GM23338 (cell line): ENCODE results near the gene GRID2. TPM values are rescaled to one million over a fixed set of nuclear protein-coding genes. Genes with fewer than 3 reads are reported as not detected.

Experiments
- ATAC-seq: fragments of 200-7000 bp; cut with Tn5 transposase; 3 replicates; pipeline ENCODE4 v1.9.1; 2020
- DNase-seq: peaks from one replicate; pipeline ENCODE4 v3.0.0-alpha.2; 2015; ENCODE audit warnings: low spot score
- H2AFZ ChIP-seq: fragments of 200-600 bp; sonication (generic); 2 replicates; pipeline ENCODE4 v1.8.0; 2016; ENCODE audit warnings: antibody characterized with exemption, mild to moderate bottlenecking, moderate library complexity
- H3F3A ChIP-seq: fragments of 200-600 bp; sonication (generic); replicated peaks from 2 replicates; pipeline ENCODE4 v1.8.0; 2017; ENCODE audit warnings: antibody characterized with exemption, mixed run types, low read depth
- H3K27ac ChIP-seq: fragments of 200-600 bp; sonication (generic); 2 replicates; pipeline ENCODE4 v1.6.1; 2016; ENCODE audit warnings: low read depth
- H3K27me3 ChIP-seq: fragments of 200-600 bp; sonication (generic); 2 replicates; pipeline ENCODE4 v1.8.0; 2016; ENCODE audit warnings: mild to moderate bottlenecking, mixed run types, moderate library complexity; ENCODE audit not compliant: insufficient read depth
- H3K36me3 ChIP-seq: fragments of 200-600 bp; sonication (generic); 2 replicates; pipeline ENCODE4 v1.8.0; 2016; ENCODE audit warnings: mild to moderate bottlenecking; ENCODE audit not compliant: insufficient read depth
- H3K4me1 ChIP-seq: fragments of 200-600 bp; sonication (generic); 2 replicates; pipeline ENCODE4 v1.8.0; 2016; ENCODE audit warnings: mild to moderate bottlenecking, moderate library complexity; ENCODE audit not compliant: insufficient read depth
- H3K4me2 ChIP-seq: fragments of 200-600 bp; sonication (generic); 2 replicates; pipeline ENCODE4 v1.7.1; 2017; ENCODE audit warnings: mixed run types
- H3K4me3 ChIP-seq: fragments of 200-600 bp; sonication (generic); 2 replicates; pipeline ENCODE4 v1.6.1; 2016; ENCODE audit warnings: mixed run types
- H3K79me2 ChIP-seq: fragments of 200-600 bp; sonication (generic); replicated peaks from 2 replicates; pipeline ENCODE4 v1.8.0; 2017; ENCODE audit warnings: mild to moderate bottlenecking; ENCODE audit not compliant: insufficient read depth
- H3K9me2 ChIP-seq: fragments of 200-600 bp; sonication (generic); 2 replicates; pipeline ENCODE4 v1.8.0; 2017; ENCODE audit not compliant: insufficient read depth
- H4K20me1 ChIP-seq: fragments of 200-600 bp; sonication (generic); replicated peaks from 2 replicates; pipeline ENCODE4 v1.8.0; 2017; ENCODE audit warnings: mild to moderate bottlenecking; ENCODE audit not compliant: insufficient read depth
- H3K27ac Mint-ChIP-seq: 2 replicates; pipeline ENCODE4 v1.8.0; 2020; ENCODE audit warnings: inconsistent platforms, mild to moderate bottlenecking, moderate library complexity, mixed read lengths
- H3K27me3 Mint-ChIP-seq: 3 replicates; pipeline ENCODE4 v1.8.0; 2022; ENCODE audit warnings: low read depth, mild to moderate bottlenecking, moderate library complexity, mixed read lengths, inconsistent platforms; ENCODE audit not compliant: insufficient read depth, poor library complexity
- H3K36me3 Mint-ChIP-seq: 3 replicates; pipeline ENCODE4 v1.8.0; 2021; ENCODE audit warnings: low read depth, mild to moderate bottlenecking, inconsistent platforms, moderate library complexity, mixed read lengths
- H3K4me1 Mint-ChIP-seq: 3 replicates; pipeline ENCODE4 v1.8.0; 2020; ENCODE audit warnings: mild to moderate bottlenecking, inconsistent platforms, mixed read lengths
- H3K4me3 Mint-ChIP-seq: 3 replicates; pipeline ENCODE4 v1.8.0; 2021; ENCODE audit warnings: moderate library complexity, mild to moderate bottlenecking, inconsistent platforms, mixed read lengths
- H3K9me3 Mint-ChIP-seq: 3 replicates; pipeline ENCODE4 v1.8.0; 2020; ENCODE audit warnings: moderate library complexity, mild to moderate bottlenecking, inconsistent platforms, mixed read lengths
- CREB1 ChIP-seq: fragments of 250-450 bp; sonication (Bioruptor Pico); IDR thresholded peaks from 2 replicates; pipeline ENCODE4 v1.5.0; 2020; ENCODE audit warnings: low read depth, mild to moderate bottlenecking, moderate library complexity
- EZH2 ChIP-seq: fragments of 200-600 bp; sonication (generic); IDR thresholded peaks from one replicate; pipeline ENCODE4 v1.8.0; 2017; ENCODE audit warnings: antibody characterized with exemption, mild to moderate bottlenecking, low read depth; ENCODE audit not compliant: unreplicated experiment
- EZH2phosphoT487 ChIP-seq: fragments of 200-600 bp; sonication (generic); IDR thresholded peaks from one replicate; pipeline ENCODE4 v1.8.1; 2018; ENCODE audit warnings: antibody characterized with exemption; ENCODE audit not compliant: unreplicated experiment
- JUNB ChIP-seq: IDR thresholded peaks from one replicate; pipeline ENCODE4 v1.6.1; 2016; ENCODE audit warnings: antibody characterized with exemption; ENCODE audit not compliant: unreplicated experiment
- NANOG ChIP-seq: IDR thresholded peaks from 2 replicates; pipeline ENCODE4 v1.6.1; 2016; ENCODE audit warnings: antibody characterized with exemption, borderline replicate concordance
- POLR2AphosphoS5 ChIP-seq: IDR thresholded peaks from 2 replicates; pipeline ENCODE4 v1.6.1; 2016; ENCODE audit warnings: antibody characterized with exemption, low read depth
- STAT1 ChIP-seq: IDR thresholded peaks from one replicate; pipeline ENCODE4 v1.6.1; 2016; ENCODE audit warnings: antibody characterized with exemption; ENCODE audit not compliant: unreplicated experiment
- ZNF114 ChIP-seq: fragments of 250-450 bp; sonication (Bioruptor Pico); IDR thresholded peaks from 2 replicates; pipeline ENCODE4 v1.5.0; 2020; ENCODE audit warnings: mild to moderate bottlenecking, moderate library complexity
- ZNF331 ChIP-seq: fragments of 250-450 bp; sonication (Bioruptor Pico); IDR thresholded peaks from 2 replicates; pipeline ENCODE4 v1.5.0; 2020; ENCODE audit warnings: low read depth, mild to moderate bottlenecking, moderate library complexity
- polyA plus RNA-seq: library from polyadenylated mRNA; unstranded; fragments of >200 nt; fragmentation: Nextera tagmentation; extraction: Ambion mirVana; gene quantifications from 2 replicates; pipeline ENCODE4 v1.2.1, GENCODE V29; 2016
- total RNA-seq: library from RNA; depleted of rRNA; stranded (reverse); fragments of >200 nt; shearing (Covaris generic); gene quantifications from 2 replicates; pipeline ENCODE4 v1.2.3, GENCODE V29; 2014
- TF ChIP-seq, protein P1 (sequence below): IDR thresholded peaks from 2 replicates; pipeline ENCODE4 v1.6.1; 2016; ENCODE audit warnings: antibody characterized with exemption
- TF ChIP-seq, protein P2 (sequence below): fragments of 250-450 bp; sonication (Bioruptor Pico); IDR thresholded peaks from 2 replicates; pipeline ENCODE4 v1.5.0; 2020; ENCODE audit warnings: mild to moderate bottlenecking, moderate library complexity
- TF ChIP-seq, protein P3 (sequence below), 2 experiments: fragments of 200-600 bp in 1 of 2; sonication (generic) in 1 of 2; conservative IDR thresholded peaks; 2 replicates each; pipeline versions ENCODE4 v1.5.1 to v1.6.1; 2016 to 2017; ENCODE audit warnings: antibody characterized with exemption in 2 of 2, low read depth in 2 of 2, mild to moderate bottlenecking in 2 of 2, moderate library complexity in 1 of 2

GRID2 gene
- total and polyA plus RNA-seq, 2 experiments from 2014 or later: 19.9 to 65.4 TPM

DNA sequence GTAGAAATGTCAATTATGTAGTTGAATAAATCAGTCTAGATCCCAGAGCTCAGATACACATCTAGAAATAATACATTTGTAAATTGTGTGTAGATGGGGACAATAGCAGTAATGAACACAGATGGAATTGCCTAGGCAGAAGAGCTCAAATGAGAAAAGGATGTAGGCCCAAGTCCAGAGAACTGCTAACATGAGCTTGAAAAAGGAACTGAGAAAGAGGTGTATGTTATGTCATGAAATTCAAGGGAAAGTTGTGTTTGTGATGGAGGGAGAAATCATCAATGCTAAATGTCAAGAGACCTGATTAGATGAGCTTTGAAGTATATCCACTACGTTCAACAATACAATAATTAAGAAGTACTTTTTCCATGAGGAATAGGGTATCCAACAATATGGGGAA lies 1148.2 kb downstream of the GRID2 start:
- Histone ChIP-seq H3K36me3 (no peaks in the 10 kb centered on the region), H2AFZ (no peak overlapping the region), H3K4me2 (no peak overlapping the region), H4K20me1 (no peaks in the 10 kb centered on the region), H3K4me1 (no peaks in the 10 kb centered on the region), H3K79me2 (no peaks in the 10 kb centered on the region), H3K9me2 (no peaks in the 10 kb centered on the region), H3K4me3 (no peak overlapping the region), H3K27ac (no peak overlapping the region), H3F3A (no peaks in the 10 kb centered on the region), H3K27me3 (no peaks in the 10 kb centered on the region)
- Mint-ChIP-seq H3K27ac (no peak overlapping the region), H3K4me3 (no peak overlapping the region), H3K36me3 (no peaks in the 10 kb centered on the region), H3K4me1 (no peaks in the 10 kb centered on the region), H3K9me3 (no peaks in the 10 kb centered on the region), H3K27me3 (no peaks in the 10 kb centered on the region)
- TF ChIP-seq EZH2 (no peak), EZH2phosphoT487 (no peak)
- no peak for ATAC-seq
- DNase-seq: no peak

DNA sequence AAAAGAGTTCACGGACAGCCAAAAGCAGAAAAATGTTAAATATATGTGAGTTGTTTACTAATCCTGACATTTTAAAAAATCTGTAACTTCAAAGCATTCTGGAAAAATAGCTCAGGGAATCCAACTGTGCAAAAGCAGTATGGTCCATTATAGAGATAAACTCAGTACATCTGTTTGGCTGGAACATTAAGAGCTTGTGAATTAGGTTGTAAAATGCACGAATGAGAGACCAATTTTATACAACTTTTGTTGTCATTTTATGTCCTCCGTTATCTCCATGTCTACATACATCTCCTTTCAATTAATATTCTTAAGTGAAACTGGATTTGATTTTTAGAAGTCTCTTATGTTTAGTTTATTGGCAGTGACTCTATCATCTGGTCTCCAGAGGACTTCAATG lies 1157.8 kb downstream of the GRID2 start:
- H3K27me3 Mint-ChIP-seq: no peaks in the 10 kb centered on the region
- no peaks in the 10 kb centered on the region for H3K27me3 ChIP-seq
- ATAC-seq: no peak
- H3K4me1 Mint-ChIP-seq: peaks cover 5% of the 10 kb centered on the region; the same call in 2 of the 3 replicates
- no peaks in the 10 kb centered on the region for H4K20me1 ChIP-seq
- no peak overlapping the region for H2AFZ ChIP-seq
- H3K4me3 ChIP-seq: no peak overlapping the region
- no peaks in the 10 kb centered on the region; the same call in 2 of the 3 replicates for H3K36me3 Mint-ChIP-seq
- no peaks in the 10 kb centered on the region for H3K4me1 ChIP-seq
- H3K9me2 ChIP-seq: no peaks in the 10 kb centered on the region
- no peaks in the 10 kb centered on the region for H3K36me3 ChIP-seq
- H3K4me3 Mint-ChIP-seq: no peak overlapping the region
- H3K79me2 ChIP-seq: no peaks in the 10 kb centered on the region
- H3K4me2 ChIP-seq: no peak overlapping the region
- no peak overlapping the region for H3K27ac Mint-ChIP-seq
- H3K9me3 Mint-ChIP-seq: no peaks in the 10 kb centered on the region
- no peak overlapping the region for H3K27ac ChIP-seq
- no peak for DNase-seq
- H3F3A ChIP-seq: no peaks in the 10 kb centered on the region
- TF ChIP-seq, protein P1, sequence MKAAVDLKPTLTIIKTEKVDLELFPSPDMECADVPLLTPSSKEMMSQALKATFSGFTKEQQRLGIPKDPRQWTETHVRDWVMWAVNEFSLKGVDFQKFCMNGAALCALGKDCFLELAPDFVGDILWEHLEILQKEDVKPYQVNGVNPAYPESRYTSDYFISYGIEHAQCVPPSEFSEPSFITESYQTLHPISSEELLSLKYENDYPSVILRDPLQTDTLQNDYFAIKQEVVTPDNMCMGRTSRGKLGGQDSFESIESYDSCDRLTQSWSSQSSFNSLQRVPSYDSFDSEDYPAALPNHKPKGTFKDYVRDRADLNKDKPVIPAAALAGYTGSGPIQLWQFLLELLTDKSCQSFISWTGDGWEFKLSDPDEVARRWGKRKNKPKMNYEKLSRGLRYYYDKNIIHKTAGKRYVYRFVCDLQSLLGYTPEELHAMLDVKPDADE: no peak
- TF ChIP-seq, protein P2, sequence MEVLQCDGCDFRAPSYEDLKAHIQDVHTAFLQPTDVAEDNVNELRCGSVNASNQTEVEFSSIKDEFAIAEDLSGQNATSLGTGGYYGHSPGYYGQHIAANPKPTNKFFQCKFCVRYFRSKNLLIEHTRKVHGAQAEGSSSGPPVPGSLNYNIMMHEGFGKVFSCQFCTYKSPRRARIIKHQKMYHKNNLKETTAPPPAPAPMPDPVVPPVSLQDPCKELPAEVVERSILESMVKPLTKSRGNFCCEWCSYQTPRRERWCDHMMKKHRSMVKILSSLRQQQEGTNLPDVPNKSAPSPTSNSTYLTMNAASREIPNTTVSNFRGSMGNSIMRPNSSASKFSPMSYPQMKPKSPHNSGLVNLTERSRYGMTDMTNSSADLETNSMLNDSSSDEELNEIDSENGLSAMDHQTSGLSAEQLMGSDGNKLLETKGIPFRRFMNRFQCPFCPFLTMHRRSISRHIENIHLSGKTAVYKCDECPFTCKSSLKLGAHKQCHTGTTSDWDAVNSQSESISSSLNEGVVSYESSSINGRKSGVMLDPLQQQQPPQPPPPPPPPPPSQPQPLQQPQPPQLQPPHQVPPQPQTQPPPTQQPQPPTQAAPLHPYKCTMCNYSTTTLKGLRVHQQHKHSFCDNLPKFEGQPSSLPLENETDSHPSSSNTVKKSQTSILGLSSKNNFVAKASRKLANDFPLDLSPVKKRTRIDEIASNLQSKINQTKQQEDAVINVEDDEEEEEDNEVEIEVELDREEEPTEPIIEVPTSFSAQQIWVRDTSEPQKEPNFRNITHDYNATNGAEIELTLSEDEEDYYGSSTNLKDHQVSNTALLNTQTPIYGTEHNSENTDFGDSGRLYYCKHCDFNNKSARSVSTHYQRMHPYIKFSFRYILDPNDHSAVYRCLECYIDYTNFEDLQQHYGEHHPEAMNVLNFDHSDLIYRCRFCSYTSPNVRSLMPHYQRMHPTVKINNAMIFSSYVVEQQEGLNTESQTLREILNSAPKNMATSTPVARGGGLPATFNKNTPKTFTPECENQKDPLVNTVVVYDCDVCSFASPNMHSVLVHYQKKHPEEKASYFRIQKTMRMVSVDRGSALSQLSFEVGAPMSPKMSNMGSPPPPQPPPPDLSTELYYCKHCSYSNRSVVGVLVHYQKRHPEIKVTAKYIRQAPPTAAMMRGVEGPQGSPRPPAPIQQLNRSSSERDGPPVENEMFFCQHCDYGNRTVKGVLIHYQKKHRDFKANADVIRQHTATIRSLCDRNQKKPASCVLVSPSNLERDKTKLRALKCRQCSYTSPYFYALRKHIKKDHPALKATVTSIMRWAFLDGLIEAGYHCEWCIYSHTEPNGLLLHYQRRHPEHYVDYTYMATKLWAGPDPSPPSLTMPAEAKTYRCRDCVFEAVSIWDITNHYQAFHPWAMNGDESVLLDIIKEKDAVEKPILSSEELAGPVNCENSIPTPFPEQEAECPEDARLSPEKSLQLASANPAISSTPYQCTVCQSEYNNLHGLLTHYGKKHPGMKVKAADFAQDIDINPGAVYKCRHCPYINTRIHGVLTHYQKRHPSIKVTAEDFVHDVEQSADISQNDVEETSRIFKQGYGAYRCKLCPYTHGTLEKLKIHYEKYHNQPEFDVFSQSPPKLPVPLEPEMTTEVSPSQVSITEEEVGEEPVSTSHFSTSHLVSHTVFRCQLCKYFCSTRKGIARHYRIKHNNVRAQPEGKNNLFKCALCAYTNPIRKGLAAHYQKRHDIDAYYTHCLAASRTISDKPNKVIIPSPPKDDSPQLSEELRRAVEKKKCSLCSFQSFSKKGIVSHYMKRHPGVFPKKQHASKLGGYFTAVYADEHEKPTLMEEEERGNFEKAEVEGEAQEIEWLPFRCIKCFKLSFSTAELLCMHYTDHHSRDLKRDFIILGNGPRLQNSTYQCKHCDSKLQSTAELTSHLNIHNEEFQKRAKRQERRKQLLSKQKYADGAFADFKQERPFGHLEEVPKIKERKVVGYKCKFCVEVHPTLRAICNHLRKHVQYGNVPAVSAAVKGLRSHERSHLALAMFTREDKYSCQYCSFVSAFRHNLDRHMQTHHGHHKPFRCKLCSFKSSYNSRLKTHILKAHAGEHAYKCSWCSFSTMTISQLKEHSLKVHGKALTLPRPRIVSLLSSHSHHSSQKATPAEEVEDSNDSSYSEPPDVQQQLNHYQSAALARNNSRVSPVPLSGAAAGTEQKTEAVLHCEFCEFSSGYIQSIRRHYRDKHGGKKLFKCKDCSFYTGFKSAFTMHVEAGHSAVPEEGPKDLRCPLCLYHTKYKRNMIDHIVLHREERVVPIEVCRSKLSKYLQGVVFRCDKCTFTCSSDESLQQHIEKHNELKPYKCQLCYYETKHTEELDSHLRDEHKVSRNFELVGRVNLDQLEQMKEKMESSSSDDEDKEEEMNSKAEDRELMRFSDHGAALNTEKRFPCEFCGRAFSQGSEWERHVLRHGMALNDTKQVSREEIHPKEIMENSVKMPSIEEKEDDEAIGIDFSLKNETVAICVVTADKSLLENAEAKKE (CRISPR knock-in tag): no peak
- TF ChIP-seq EZH2 (no peak), EZH2phosphoT487 (no peak), NANOG (no peak), STAT1 (no peak), POLR2AphosphoS5 (no peak), ZNF331 (CRISPR knock-in tag) (no peak), ZNF114 (no peak), CREB1 (no peak), JUNB (no peak)
- TF ChIP-seq, protein P3, sequence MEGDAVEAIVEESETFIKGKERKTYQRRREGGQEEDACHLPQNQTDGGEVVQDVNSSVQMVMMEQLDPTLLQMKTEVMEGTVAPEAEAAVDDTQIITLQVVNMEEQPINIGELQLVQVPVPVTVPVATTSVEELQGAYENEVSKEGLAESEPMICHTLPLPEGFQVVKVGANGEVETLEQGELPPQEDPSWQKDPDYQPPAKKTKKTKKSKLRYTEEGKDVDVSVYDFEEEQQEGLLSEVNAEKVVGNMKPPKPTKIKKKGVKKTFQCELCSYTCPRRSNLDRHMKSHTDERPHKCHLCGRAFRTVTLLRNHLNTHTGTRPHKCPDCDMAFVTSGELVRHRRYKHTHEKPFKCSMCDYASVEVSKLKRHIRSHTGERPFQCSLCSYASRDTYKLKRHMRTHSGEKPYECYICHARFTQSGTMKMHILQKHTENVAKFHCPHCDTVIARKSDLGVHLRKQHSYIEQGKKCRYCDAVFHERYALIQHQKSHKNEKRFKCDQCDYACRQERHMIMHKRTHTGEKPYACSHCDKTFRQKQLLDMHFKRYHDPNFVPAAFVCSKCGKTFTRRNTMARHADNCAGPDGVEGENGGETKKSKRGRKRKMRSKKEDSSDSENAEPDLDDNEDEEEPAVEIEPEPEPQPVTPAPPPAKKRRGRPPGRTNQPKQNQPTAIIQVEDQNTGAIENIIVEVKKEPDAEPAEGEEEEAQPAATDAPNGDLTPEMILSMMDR (conservative IDR thresholded peaks at IDR 0.05; ENCODE audit: low read depth in 2 of 2): no peak
